DOHH2 (cell line): ENCODE measurements around the gene CTSK.

ENCODE experiments used
- H3F3A ChIP-seq: fragments of 200-600 bp; sonication (generic), shearing (Covaris generic); 2 replicates; pipeline ENCODE4 v1.6.0; 2016; ENCODE audit warnings: antibody characterized with exemption, mild to moderate bottlenecking; ENCODE audit not compliant: control insufficient read depth, insufficient read depth
- H3K27ac ChIP-seq: fragments of 200-600 bp; sonication (generic); 2 replicates; pipeline ENCODE4 v1.5.1; 2014; ENCODE audit warnings: low read depth, mild to moderate bottlenecking, low read length, moderate library complexity
- H3K27me3 ChIP-seq: fragments of 200-600 bp; sonication (generic); 2 replicates; pipeline ENCODE4 v1.6.1; 2014; ENCODE audit warnings: mild to moderate bottlenecking, low read length, mixed read lengths; ENCODE audit not compliant: control insufficient read depth
- H3K36me3 ChIP-seq: fragments of 200-600 bp; sonication (generic); 2 replicates; pipeline ENCODE4 v1.6.1; 2014; ENCODE audit warnings: mild to moderate bottlenecking, low read length, moderate library complexity, mixed read lengths; ENCODE audit not compliant: control insufficient read depth
- H3K4me1 ChIP-seq: fragments of 200-600 bp; sonication (generic); 2 replicates; pipeline ENCODE4 v1.6.1; 2014; ENCODE audit warnings: mild to moderate bottlenecking, low read length, mixed read lengths; ENCODE audit not compliant: control insufficient read depth
- H3K4me2 ChIP-seq: fragments of 200-600 bp; sonication (generic); 2 replicates; pipeline ENCODE4 v1.6.0; 2014; ENCODE audit warnings: mild to moderate bottlenecking, low read length, moderate library complexity
- H3K4me3 ChIP-seq: fragments of 200-600 bp; sonication (generic); 2 replicates; pipeline ENCODE4 v1.5.1; 2014; ENCODE audit warnings: mild to moderate bottlenecking, low read length, mixed read lengths
- H3K79me2 ChIP-seq: fragments of 200-600 bp; sonication (generic); 2 replicates; pipeline ENCODE4 v1.6.1; 2014; ENCODE audit warnings: mild to moderate bottlenecking, low read length, mixed read lengths; ENCODE audit not compliant: control insufficient read depth
- H3K9me2 ChIP-seq: fragments of 200-600 bp; sonication (generic); replicated peaks from 2 replicates; pipeline ENCODE4 v1.6.1; 2014; ENCODE audit warnings: mild to moderate bottlenecking, low read length, mixed read lengths; ENCODE audit not compliant: control insufficient read depth
- H3K9me3 ChIP-seq: fragments of 200-600 bp; sonication (generic); 2 replicates; pipeline ENCODE4 v1.6.1; 2014; ENCODE audit warnings: antibody characterized with exemption, low read length, mixed read lengths; ENCODE audit not compliant: control insufficient read depth, insufficient read depth
- H4K20me1 ChIP-seq: fragments of 200-600 bp; sonication (generic); 2 replicates; pipeline ENCODE4 v1.6.0; 2014; ENCODE audit warnings: low read depth, mild to moderate bottlenecking, antibody characterized with exemption, low read length, moderate library complexity; ENCODE audit not compliant: control insufficient read depth, insufficient read depth
- EZH2phosphoT487 ChIP-seq: fragments of 200-600 bp; sonication (generic); IDR thresholded peaks from 2 replicates; pipeline ENCODE4 v1.6.1; 2017; ENCODE audit warnings: borderline replicate concordance, mild to moderate bottlenecking, antibody characterized with exemption, low read length, moderate library complexity, mixed read lengths
- TF ChIP-seq, protein P1 (sequence below): fragments of 200-600 bp; sonication (generic); IDR thresholded peaks from one replicate; pipeline ENCODE4 v1.5.1; 2014; ENCODE audit warnings: antibody characterized with exemption, mild to moderate bottlenecking, low read depth, low read length; ENCODE audit not compliant: poor library complexity, severe bottlenecking

The CTSK gene

DNA sequence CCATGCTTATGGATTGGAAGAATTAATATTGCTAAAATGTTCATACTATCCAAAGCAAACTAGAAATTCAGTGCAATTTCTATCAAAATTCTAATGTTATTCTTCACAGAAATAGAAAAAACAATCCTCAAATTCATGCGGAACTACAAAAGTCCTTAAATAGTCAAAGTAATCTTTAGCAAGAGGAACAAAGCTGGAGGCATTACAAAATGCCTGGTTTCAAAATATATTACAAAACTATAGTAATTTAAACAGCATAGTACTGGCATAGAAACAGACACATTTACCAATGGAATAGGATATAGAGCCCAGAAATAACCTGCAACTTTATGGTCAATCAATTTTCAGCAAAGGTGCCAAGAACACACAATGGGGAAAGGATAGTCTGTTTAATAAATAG, 46.3 kb downstream of the CTSK start:
- H4K20me1 ChIP-seq = no peaks in the 10 kb centered on the region
- peaks cover 52% of the 10 kb centered on the region for H3K36me3 ChIP-seq
- peaks cover 7% of the 10 kb centered on the region for H3K9me3 ChIP-seq
- TF ChIP-seq EZH2phosphoT487 = no peak
- TF ChIP-seq, protein P1, sequence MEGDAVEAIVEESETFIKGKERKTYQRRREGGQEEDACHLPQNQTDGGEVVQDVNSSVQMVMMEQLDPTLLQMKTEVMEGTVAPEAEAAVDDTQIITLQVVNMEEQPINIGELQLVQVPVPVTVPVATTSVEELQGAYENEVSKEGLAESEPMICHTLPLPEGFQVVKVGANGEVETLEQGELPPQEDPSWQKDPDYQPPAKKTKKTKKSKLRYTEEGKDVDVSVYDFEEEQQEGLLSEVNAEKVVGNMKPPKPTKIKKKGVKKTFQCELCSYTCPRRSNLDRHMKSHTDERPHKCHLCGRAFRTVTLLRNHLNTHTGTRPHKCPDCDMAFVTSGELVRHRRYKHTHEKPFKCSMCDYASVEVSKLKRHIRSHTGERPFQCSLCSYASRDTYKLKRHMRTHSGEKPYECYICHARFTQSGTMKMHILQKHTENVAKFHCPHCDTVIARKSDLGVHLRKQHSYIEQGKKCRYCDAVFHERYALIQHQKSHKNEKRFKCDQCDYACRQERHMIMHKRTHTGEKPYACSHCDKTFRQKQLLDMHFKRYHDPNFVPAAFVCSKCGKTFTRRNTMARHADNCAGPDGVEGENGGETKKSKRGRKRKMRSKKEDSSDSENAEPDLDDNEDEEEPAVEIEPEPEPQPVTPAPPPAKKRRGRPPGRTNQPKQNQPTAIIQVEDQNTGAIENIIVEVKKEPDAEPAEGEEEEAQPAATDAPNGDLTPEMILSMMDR = no peak
- no peak overlapping the region for H3K4me2 ChIP-seq
- no peak overlapping the region for H3K27ac ChIP-seq
- H3K27me3 ChIP-seq = no peaks in the 10 kb centered on the region
- no peaks in the 10 kb centered on the region for H3F3A ChIP-seq
- H3K4me3 ChIP-seq = no peak overlapping the region
- peaks cover 34% of the 10 kb centered on the region for H3K4me1 ChIP-seq
- H3K9me2 ChIP-seq = no peaks in the 10 kb centered on the region
- peaks cover 62% of the 10 kb centered on the region for H3K79me2 ChIP-seq

DNA sequence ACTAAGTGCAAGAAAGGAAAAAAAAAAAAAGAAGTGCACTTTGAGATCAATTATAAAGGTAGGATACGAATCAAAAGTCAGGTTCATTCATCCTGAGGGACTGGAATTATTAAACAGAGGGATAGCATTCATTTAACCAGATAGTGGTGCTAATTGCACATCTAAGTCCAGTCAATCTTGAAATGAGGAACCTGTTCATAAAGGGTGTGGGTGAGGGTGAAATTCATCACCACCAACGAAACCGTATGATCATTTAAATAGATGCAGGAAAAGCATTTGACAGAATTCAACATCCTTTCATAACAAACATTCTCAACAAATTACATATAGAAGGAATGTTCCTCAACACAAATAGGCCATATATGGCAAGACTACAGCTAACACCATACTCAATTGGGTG, 48.0 kb downstream of the CTSK start:
- H3K4me1 ChIP-seq = peaks cover 27% of the 10 kb centered on the region
- peaks cover 7% of the 10 kb centered on the region for H3K9me3 ChIP-seq
- H3K4me2 ChIP-seq = no peak overlapping the region
- peaks cover 60% of the 10 kb centered on the region for H3K36me3 ChIP-seq
- TF ChIP-seq EZH2phosphoT487 = no peak
- TF ChIP-seq, protein P1 = no peak
- no peaks in the 10 kb centered on the region for H3K27me3 ChIP-seq
- no peak overlapping the region for H3K4me3 ChIP-seq
- no peak overlapping the region for H3K27ac ChIP-seq
- no peaks in the 10 kb centered on the region for H4K20me1 ChIP-seq
- H3K9me2 ChIP-seq = no peaks in the 10 kb centered on the region
- H3F3A ChIP-seq = no peaks in the 10 kb centered on the region
- H3K79me2 ChIP-seq = peaks cover 57% of the 10 kb centered on the region

DNA sequence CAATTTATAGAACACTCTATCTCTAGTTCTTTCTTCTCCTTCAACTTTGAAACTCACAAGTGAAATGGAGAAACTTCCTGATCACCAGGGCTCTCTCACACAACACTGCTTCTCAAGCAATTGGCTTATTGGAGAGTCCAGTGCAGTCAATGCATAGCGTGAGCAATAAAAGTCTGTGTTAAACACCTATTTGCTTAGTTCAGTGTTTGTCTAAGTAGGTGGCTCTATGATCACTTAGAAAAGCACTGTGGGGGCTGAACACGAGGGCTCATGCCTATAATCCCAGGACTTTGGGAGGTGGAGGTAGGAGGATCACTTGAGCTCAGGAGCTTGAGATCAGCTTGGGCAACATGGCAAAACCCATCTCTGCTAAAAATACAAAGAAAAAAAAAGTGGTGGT, 54.6 kb downstream of the CTSK start:
- no peak overlapping the region for H3K4me3 ChIP-seq
- no peaks in the 10 kb centered on the region for H3K9me3 ChIP-seq
- H3F3A ChIP-seq = no peaks in the 10 kb centered on the region
- no peaks in the 10 kb centered on the region for H3K79me2 ChIP-seq
- H4K20me1 ChIP-seq = no peaks in the 10 kb centered on the region
- TF ChIP-seq, protein P1 = no peak
- TF ChIP-seq EZH2phosphoT487 = no peak
- no peaks in the 10 kb centered on the region for H3K4me1 ChIP-seq
- no peak overlapping the region for H3K4me2 ChIP-seq
- H3K27me3 ChIP-seq = no peaks in the 10 kb centered on the region
- H3K9me2 ChIP-seq = no peaks in the 10 kb centered on the region
- H3K27ac ChIP-seq = no peak overlapping the region
- peaks cover 74% of the 10 kb centered on the region for H3K36me3 ChIP-seq

DNA sequence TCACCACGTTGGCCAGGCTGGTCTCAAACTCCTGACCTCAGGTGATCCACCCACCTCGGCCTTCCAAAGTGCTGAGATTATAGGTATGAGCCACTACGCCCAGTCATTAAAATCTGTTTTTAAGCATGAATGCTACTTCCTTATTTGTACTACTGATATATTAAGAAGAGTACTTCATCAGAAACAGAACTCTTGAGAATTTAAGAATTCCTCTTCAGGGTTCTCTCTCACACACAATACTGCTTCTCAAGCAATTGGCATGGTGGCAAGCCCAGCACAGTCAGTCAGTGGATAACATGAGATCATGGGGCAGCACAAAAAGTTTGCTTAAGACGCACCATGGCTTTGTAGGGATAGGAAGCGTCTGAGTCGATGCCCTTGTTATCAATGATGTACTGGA, 56.6 kb downstream of the CTSK start:
- no peak overlapping the region for H3K4me3 ChIP-seq
- H3K27ac ChIP-seq = no peak overlapping the region
- no peaks in the 10 kb centered on the region for H3K9me3 ChIP-seq
- no peak overlapping the region for H3K4me2 ChIP-seq
- no peaks in the 10 kb centered on the region for H3K4me1 ChIP-seq
- H3K79me2 ChIP-seq = no peaks in the 10 kb centered on the region
- peaks cover 75% of the 10 kb centered on the region for H3K36me3 ChIP-seq
- TF ChIP-seq, protein P1 = no peak
- no peak for TF ChIP-seq EZH2phosphoT487
- H3K27me3 ChIP-seq = no peaks in the 10 kb centered on the region
- H3F3A ChIP-seq = no peaks in the 10 kb centered on the region
- no peaks in the 10 kb centered on the region for H4K20me1 ChIP-seq
- no peaks in the 10 kb centered on the region for H3K9me2 ChIP-seq
